Neural cell (in vitro differentiated cells): ENCODE measurements around the gene SMIM44. TPM values are rescaled to one million over a fixed set of nuclear protein-coding genes. Genes with fewer than 3 reads are reported as not detected.

Experiments
- H2AFZ ChIP-seq: fragments of 200-600, 300-800 bp; sonication (generic), shearing (Covaris generic); 2 replicates; pipeline ENCODE4 v1.6.0; 2014; ENCODE audit warnings: low read depth, mild to moderate bottlenecking, antibody characterized with exemption, low read length, moderate library complexity
- H3F3A ChIP-seq: fragments of 200-600 bp; shearing (Covaris generic); 2 replicates; pipeline ENCODE4 v1.6.1; 2016; ENCODE audit warnings: mild to moderate bottlenecking, moderate library complexity, mixed read lengths, antibody characterized with exemption, low read length; ENCODE audit not compliant: insufficient read depth, poor library complexity, severe bottlenecking
- H3K27ac ChIP-seq: fragments of 200-600, 300-800 bp; sonication (generic), shearing (Covaris generic); 2 replicates; pipeline ENCODE4 v1.5.1; 2014; ENCODE audit warnings: mild to moderate bottlenecking, low read length, moderate library complexity
- H3K27me3 ChIP-seq: fragments of 300-800, 200-600 bp; sonication (generic), shearing (Covaris generic); 2 replicates; pipeline ENCODE4 v1.6.0; 2014; ENCODE audit warnings: mild to moderate bottlenecking, low read depth, low read length, moderate library complexity; ENCODE audit not compliant: insufficient read depth
- H3K36me3 ChIP-seq: fragments of 300-800, 200-600 bp; sonication (generic), shearing (Covaris generic); 2 replicates; pipeline ENCODE4 v1.5.1; 2014; ENCODE audit warnings: mild to moderate bottlenecking, antibody characterized with exemption, low read length, moderate library complexity; ENCODE audit not compliant: insufficient read depth
- H3K4me2 ChIP-seq: fragments of 300-800, 200-600 bp; sonication (generic), shearing (Covaris generic); 2 replicates; pipeline ENCODE4 v1.6.0; 2014; ENCODE audit warnings: mild to moderate bottlenecking, low read length
- H3K4me3 ChIP-seq: fragments of 300-800, 200-600 bp; sonication (generic), shearing (Covaris generic); 2 replicates; pipeline ENCODE4 v1.5.1; 2014; ENCODE audit warnings: mild to moderate bottlenecking, low read length, moderate library complexity
- H3K79me2 ChIP-seq: fragments of 200-600 bp; shearing (Covaris generic); replicated peaks from 2 replicates; pipeline ENCODE4 v1.6.0; 2014; ENCODE audit warnings: mild to moderate bottlenecking, low read length, moderate library complexity; ENCODE audit not compliant: insufficient read depth
- H3K9ac ChIP-seq: fragments of 300-800, 200-600 bp; sonication (generic), shearing (Covaris generic); 2 replicates; pipeline ENCODE4 v1.6.1; 2016; ENCODE audit warnings: mild to moderate bottlenecking, low read length, mixed read lengths
- H3K9me2 ChIP-seq: fragments of 200-600 bp; shearing (Covaris generic); 2 replicates; pipeline ENCODE4 v1.6.1; 2016; ENCODE audit warnings: mild to moderate bottlenecking, low read length, mixed read lengths; ENCODE audit not compliant: insufficient read depth
- H3K9me3 ChIP-seq: fragments of 200-600, 300-800 bp; sonication (generic), shearing (Covaris generic); 2 replicates; pipeline ENCODE4 v1.6.1; 2016; ENCODE audit warnings: mild to moderate bottlenecking, mixed run types, low read length, moderate library complexity, mixed read lengths
- H4K20me1 ChIP-seq: fragments of 200-600 bp; shearing (Covaris generic); 2 replicates; pipeline ENCODE4 v1.6.1; 2016; ENCODE audit warnings: mild to moderate bottlenecking, mixed run types; ENCODE audit not compliant: insufficient read depth
- EP300 ChIP-seq: fragments of 450-650 bp; conservative IDR thresholded peaks from 2 replicates; pipeline ENCODE4 v1.6.1; 2014; ENCODE audit warnings: antibody characterized with exemption, mild to moderate bottlenecking, moderate library complexity; ENCODE audit not compliant: poor library complexity, severe bottlenecking
- EZH2 ChIP-seq: fragments of 200-600, 300-800 bp; shearing (Covaris generic), sonication (generic); IDR thresholded peaks from 2 replicates; pipeline ENCODE4 v1.6.1; 2014; ENCODE audit warnings: antibody characterized with exemption, low read length, borderline replicate concordance, mild to moderate bottlenecking; ENCODE audit not compliant: insufficient read depth, poor library complexity, severe bottlenecking
- MXI1 ChIP-seq: fragments of 450-650 bp; conservative IDR thresholded peaks from 2 replicates; pipeline ENCODE4 v1.6.1; 2014; ENCODE audit warnings: antibody characterized with exemption, mild to moderate bottlenecking; ENCODE audit not compliant: poor library complexity, severe bottlenecking
- POLR2AphosphoS5 ChIP-seq: IDR thresholded peaks from 2 replicates; pipeline ENCODE4 v1.6.1; 2012
- RAD21 ChIP-seq: fragments of 450-650 bp; conservative IDR thresholded peaks from 2 replicates; pipeline ENCODE4 v1.6.1; 2014; ENCODE audit warnings: antibody characterized with exemption, mild to moderate bottlenecking, moderate library complexity
- SMC3 ChIP-seq: fragments of 450-650 bp; conservative IDR thresholded peaks from 2 replicates; pipeline ENCODE4 v1.6.1; 2014; ENCODE audit warnings: antibody characterized with exemption, mild to moderate bottlenecking, moderate library complexity; ENCODE audit not compliant: poor library complexity
- TAF1 ChIP-seq: IDR thresholded peaks from 2 replicates; pipeline ENCODE4 v1.6.1; 2012; ENCODE audit warnings: low read depth
- polyA plus RNA-seq: library from polyadenylated mRNA; depleted of rRNA; stranded (reverse); fragments of >200 nt; gene quantifications from 2 replicates; pipeline ENCODE4 v1.2.3, GENCODE V29; 2014
- TF ChIP-seq, protein P1 (sequence below): IDR thresholded peaks from 2 replicates; pipeline ENCODE4 v1.6.1; 2012; ENCODE audit warnings: borderline replicate concordance
- TF ChIP-seq, protein P2 (sequence below): fragments of 450-650 bp; IDR thresholded peaks from 2 replicates; pipeline ENCODE4 v1.5.1; 2014; ENCODE audit warnings: antibody characterized with exemption, mild to moderate bottlenecking, moderate library complexity; ENCODE audit not compliant: poor library complexity, severe bottlenecking

SMIM44 gene
- polyA plus RNA-seq, 1 donor from 2014 or later = not detected

DNA sequence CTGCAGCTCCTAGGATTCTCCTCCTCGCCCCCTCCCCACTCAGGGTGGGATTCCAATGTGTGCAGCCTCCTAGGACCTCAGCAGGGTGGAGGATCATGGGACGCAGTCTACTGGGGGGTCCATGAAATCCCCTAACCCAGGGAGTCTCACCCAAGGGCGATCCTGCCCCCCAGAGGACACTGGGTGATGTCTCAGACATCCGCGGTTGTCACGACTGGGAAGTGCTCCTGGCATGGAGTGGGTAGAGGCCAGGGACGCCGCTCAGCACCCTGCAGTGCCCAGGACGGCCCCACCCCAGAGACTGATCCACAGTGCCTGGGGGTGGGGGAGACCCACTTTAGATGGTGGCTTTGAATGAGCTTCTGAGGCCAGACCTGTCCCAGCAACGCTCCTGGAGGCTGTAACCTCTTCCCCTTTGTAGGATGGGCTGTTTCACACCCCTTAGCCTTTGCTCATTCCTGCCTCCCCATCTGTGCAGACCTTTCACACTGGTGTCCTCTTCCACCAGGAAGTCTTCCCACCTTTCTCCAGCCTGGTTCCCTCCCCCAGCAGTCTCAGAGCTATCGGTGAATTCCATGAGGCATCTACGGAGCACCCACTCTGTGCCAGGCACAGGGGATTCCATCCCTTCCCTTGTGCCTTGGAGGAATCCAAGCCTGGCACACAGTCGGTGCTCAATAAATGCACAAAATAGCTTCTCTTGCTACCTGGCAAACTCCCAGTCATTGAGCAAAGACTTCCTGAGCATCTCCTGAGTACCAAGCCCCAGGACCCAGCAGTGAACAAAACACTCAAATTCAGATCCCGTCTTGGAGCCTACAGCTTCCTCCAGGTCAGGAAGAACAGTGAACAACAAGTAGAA, 13.4 kb downstream of the SMIM44 start:
- no peaks in the 10 kb centered on the region for H3F3A ChIP-seq
- no peak overlapping the region for H3K4me3 ChIP-seq
- TF ChIP-seq, protein P1, sequence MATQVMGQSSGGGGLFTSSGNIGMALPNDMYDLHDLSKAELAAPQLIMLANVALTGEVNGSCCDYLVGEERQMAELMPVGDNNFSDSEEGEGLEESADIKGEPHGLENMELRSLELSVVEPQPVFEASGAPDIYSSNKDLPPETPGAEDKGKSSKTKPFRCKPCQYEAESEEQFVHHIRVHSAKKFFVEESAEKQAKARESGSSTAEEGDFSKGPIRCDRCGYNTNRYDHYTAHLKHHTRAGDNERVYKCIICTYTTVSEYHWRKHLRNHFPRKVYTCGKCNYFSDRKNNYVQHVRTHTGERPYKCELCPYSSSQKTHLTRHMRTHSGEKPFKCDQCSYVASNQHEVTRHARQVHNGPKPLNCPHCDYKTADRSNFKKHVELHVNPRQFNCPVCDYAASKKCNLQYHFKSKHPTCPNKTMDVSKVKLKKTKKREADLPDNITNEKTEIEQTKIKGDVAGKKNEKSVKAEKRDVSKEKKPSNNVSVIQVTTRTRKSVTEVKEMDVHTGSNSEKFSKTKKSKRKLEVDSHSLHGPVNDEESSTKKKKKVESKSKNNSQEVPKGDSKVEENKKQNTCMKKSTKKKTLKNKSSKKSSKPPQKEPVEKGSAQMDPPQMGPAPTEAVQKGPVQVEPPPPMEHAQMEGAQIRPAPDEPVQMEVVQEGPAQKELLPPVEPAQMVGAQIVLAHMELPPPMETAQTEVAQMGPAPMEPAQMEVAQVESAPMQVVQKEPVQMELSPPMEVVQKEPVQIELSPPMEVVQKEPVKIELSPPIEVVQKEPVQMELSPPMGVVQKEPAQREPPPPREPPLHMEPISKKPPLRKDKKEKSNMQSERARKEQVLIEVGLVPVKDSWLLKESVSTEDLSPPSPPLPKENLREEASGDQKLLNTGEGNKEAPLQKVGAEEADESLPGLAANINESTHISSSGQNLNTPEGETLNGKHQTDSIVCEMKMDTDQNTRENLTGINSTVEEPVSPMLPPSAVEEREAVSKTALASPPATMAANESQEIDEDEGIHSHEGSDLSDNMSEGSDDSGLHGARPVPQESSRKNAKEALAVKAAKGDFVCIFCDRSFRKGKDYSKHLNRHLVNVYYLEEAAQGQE = no peak
- no peak for TF ChIP-seq MXI1
- no peak for TF ChIP-seq SMC3
- no peak for TF ChIP-seq POLR2AphosphoS5
- TF ChIP-seq EZH2 = no peak
- no peaks in the 10 kb centered on the region for H4K20me1 ChIP-seq
- H2AFZ ChIP-seq = no peak overlapping the region
- no peaks in the 10 kb centered on the region for H3K79me2 ChIP-seq
- no peak overlapping the region for H3K9ac ChIP-seq
- H3K4me2 ChIP-seq = no peak overlapping the region
- no peaks in the 10 kb centered on the region for H3K36me3 ChIP-seq
- no peak overlapping the region for H3K27ac ChIP-seq
- H3K9me2 ChIP-seq = no peaks in the 10 kb centered on the region
- H3K27me3 ChIP-seq = peaks cover 20% of the 10 kb centered on the region
- H3K9me3 ChIP-seq = no peaks in the 10 kb centered on the region

- H3K36me3 ChIP-seq = no peaks in the 10 kb centered on the region
- no peak for TF ChIP-seq RAD21
- no peak for TF ChIP-seq EP300
- no peak for TF ChIP-seq MXI1
- no peak for TF ChIP-seq POLR2AphosphoS5
- no peak for TF ChIP-seq EZH2
- TF ChIP-seq TAF1 = no peak
- no peak for TF ChIP-seq SMC3
- TF ChIP-seq, protein P1 = no peak
- TF ChIP-seq, protein P2, sequence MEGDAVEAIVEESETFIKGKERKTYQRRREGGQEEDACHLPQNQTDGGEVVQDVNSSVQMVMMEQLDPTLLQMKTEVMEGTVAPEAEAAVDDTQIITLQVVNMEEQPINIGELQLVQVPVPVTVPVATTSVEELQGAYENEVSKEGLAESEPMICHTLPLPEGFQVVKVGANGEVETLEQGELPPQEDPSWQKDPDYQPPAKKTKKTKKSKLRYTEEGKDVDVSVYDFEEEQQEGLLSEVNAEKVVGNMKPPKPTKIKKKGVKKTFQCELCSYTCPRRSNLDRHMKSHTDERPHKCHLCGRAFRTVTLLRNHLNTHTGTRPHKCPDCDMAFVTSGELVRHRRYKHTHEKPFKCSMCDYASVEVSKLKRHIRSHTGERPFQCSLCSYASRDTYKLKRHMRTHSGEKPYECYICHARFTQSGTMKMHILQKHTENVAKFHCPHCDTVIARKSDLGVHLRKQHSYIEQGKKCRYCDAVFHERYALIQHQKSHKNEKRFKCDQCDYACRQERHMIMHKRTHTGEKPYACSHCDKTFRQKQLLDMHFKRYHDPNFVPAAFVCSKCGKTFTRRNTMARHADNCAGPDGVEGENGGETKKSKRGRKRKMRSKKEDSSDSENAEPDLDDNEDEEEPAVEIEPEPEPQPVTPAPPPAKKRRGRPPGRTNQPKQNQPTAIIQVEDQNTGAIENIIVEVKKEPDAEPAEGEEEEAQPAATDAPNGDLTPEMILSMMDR = no peak
- peaks cover 35% of the 10 kb centered on the region for H3K27me3 ChIP-seq
- no peaks in the 10 kb centered on the region for H3K79me2 ChIP-seq
- no peaks in the 10 kb centered on the region for H3K9me2 ChIP-seq
- no peak overlapping the region for H3K4me3 ChIP-seq
- H3K4me2 ChIP-seq = no peak overlapping the region
- H3K9me3 ChIP-seq = no peaks in the 10 kb centered on the region
- H2AFZ ChIP-seq = no peak overlapping the region
- H3K9ac ChIP-seq = no peak overlapping the region
- no peaks in the 10 kb centered on the region for H4K20me1 ChIP-seq
- H3F3A ChIP-seq = no peaks in the 10 kb centered on the region
- H3K27ac ChIP-seq = no peak overlapping the region
Measured at GRCh38 chr19:3468211-3468610, 15.0 kb downstream of the SMIM44 start.
